Esophagus (tissue), 2 donors: ENCODE results near the gene CYFIP2. TPM values are rescaled to one million over a fixed set of nuclear protein-coding genes. Genes with fewer than 3 reads are reported as not detected.

Experiments used
- H3K27ac ChIP-seq, 2 donors: one replicate each; pipeline ENCODE4 v1.5.1; 2013; ENCODE audit warnings: low read depth in 2 of 2, mild to moderate bottlenecking in 2 of 2, inconsistent platforms in 1 of 2, low read length in 1 of 2, moderate library complexity in 1 of 2
- H3K27me3 ChIP-seq, 2 donors: one replicate each; pipeline ENCODE4 v1.6.1; 2013; ENCODE audit warnings: low read length in 2 of 2, control low read depth in 1 of 2, mild to moderate bottlenecking in 1 of 2; ENCODE audit not compliant: insufficient read depth in 2 of 2, control insufficient read depth in 1 of 2
- H3K36me3 ChIP-seq, 2 donors: one replicate each; pipeline ENCODE4 v1.6.1; 2013; ENCODE audit warnings: low read length in 1 of 2; ENCODE audit not compliant: control insufficient read depth in 2 of 2, insufficient read depth in 2 of 2
- H3K4me1 ChIP-seq, 2 donors: one replicate each; pipeline ENCODE4 v1.6.1; 2013; ENCODE audit warnings: low read length in 1 of 2; ENCODE audit not compliant: control insufficient read depth in 2 of 2, insufficient read depth in 2 of 2
- H3K4me3 ChIP-seq, 2 donors: one replicate each; pipeline ENCODE4 v1.5.1; 2013; ENCODE audit warnings: low read length in 2 of 2, mild to moderate bottlenecking in 2 of 2, low read depth in 1 of 2, moderate library complexity in 1 of 2
- H3K9me3 ChIP-seq, 2 donors: one replicate each; pipeline ENCODE4 v1.6.1; 2013; ENCODE audit warnings: mild to moderate bottlenecking in 2 of 2, low read depth in 1 of 2, low read length in 1 of 2, moderate library complexity in 1 of 2; ENCODE audit not compliant: control insufficient read depth in 2 of 2, insufficient read depth in 1 of 2
- WGBS, 2 donors: extraction: QIAGEN DNeasy Blood & Tissue Kit; methylation state at CpG; one replicate each; pipeline ENCODE4 v1.1.7; 2013; 5-methylcytosine and 5-hydroxymethylcytosine counted together
- polyA plus RNA-seq, 2 donors: library from polyadenylated mRNA; stranded (reverse); fragments of 200-250 nt; gene quantifications; one replicate each; pipeline ENCODE4 v1.2.3, GENCODE V29; 2013
- donor health status: healthy with polysubstance abuse.
- donor health status: Bipolar disorder and iron deficiency.

Gene CYFIP2
- polyA plus RNA-seq, 2 donors = 2.0 to 3.3 TPM

GRCh38 chr5:157350939-157351801, 85.2 kb downstream of the CYFIP2 start:
- Histone ChIP-seq H3K36me3 (no peaks in the 10 kb centered on the region), H3K9me3 (no peaks in the 10 kb centered on the region), H3K27me3 (no peaks in the 10 kb centered on the region), H3K4me3 (no peak overlapping the region), H3K27ac (no peak overlapping the region), H3K4me1 (no peaks in the 10 kb centered on the region)
- 73 to 74% methylated on average over 7 of the region's 7 CpGs for WGBS, 2 donors

DNA sequence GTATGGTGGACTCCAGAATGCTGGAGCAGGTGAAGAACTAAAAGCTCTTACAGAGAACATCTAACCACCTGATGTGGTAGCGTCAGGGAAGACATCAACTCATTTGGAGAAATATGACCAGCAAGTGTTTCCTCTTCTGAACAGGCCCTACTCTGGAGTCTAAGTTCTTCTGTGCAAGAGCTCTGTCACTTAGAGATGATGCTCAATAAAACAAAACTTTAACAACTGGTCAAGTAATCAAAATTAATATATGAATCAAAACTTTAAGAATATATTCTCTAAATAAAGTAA, 85.8 kb downstream of the CYFIP2 start:
- 78 to 85% methylated on average over 1 of the region's 1 CpG for WGBS, 2 donors
- Histone ChIP-seq H3K4me3 (no peak overlapping the region), H3K36me3 (no peaks in the 10 kb centered on the region), H3K27ac (no peak overlapping the region), H3K27me3 (no peaks in the 10 kb centered on the region), H3K4me1 (no peaks in the 10 kb centered on the region), H3K9me3 (no peaks in the 10 kb centered on the region)

- Histone ChIP-seq H3K27me3 (no peaks in the 10 kb centered on the region), H3K4me1 (no peaks in the 10 kb centered on the region), H3K4me3 (no peak overlapping the region), H3K36me3 (no peaks in the 10 kb centered on the region), H3K9me3 (no peaks in the 10 kb centered on the region), H3K27ac (no peak overlapping the region)
- 89% methylated on average over 12 of the region's 12 CpGs for WGBS, 2 donors
Observed at GRCh38 chr5:157352756-157353340, 86.9 kb downstream of the CYFIP2 start.

DNA sequence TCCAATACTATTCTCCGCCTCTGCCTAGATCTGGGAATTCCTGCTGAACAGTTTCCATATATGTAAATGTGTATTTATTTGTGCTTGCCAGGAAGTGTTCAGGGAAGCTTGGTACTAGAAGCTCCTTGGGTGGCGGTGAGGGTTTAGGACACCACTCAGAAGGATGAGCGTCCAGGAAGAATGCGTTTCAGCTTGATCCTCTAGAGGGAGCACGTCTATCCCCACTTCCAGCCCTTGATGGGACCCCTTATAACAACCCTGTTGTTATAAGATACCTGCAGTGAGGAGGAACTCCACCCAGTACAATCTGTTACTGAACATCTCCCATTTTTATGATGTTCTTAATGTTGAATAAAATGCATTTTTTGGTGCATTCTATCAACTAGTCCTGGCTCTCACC, 88.9 kb downstream of the CYFIP2 start:
- Histone ChIP-seq H3K4me3 (no peak overlapping the region), H3K4me1 (no peaks in the 10 kb centered on the region), H3K27ac (no peak overlapping the region), H3K9me3 (no peaks in the 10 kb centered on the region), H3K36me3 (no peaks in the 10 kb centered on the region), H3K27me3 (no peaks in the 10 kb centered on the region)
- WGBS, 2 donors = 70 to 76% methylated on average over 5 of the region's 5 CpGs

DNA sequence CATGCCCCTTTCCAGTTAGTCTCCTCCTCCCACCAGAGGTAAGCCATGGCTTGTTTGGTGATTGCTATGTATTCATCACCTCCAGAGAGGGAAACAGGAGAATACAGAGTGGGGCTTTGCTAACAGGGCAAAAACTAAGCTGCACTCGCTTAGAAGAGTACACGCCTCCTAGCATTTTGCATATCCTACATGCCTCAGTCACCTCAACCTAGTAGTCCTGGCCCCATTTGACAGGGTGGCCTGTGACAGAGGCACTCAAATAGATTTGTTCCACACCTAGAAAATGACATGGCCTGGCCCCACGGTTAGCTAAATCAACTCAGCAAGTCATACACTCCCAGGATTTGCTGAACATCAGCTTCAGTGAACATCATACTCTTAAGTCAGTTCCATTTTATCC, 90.7 kb downstream of the CYFIP2 start:
- Histone ChIP-seq H3K27ac (no peak overlapping the region), H3K4me1 (no peaks in the 10 kb centered on the region), H3K36me3 (no peaks in the 10 kb centered on the region), H3K9me3 (no peaks in the 10 kb centered on the region), H3K4me3 (no peak overlapping the region), H3K27me3 (no peaks in the 10 kb centered on the region)
- 95 to 96% methylated on average over 3 of the region's 3 CpGs for WGBS, 2 donors

DNA sequence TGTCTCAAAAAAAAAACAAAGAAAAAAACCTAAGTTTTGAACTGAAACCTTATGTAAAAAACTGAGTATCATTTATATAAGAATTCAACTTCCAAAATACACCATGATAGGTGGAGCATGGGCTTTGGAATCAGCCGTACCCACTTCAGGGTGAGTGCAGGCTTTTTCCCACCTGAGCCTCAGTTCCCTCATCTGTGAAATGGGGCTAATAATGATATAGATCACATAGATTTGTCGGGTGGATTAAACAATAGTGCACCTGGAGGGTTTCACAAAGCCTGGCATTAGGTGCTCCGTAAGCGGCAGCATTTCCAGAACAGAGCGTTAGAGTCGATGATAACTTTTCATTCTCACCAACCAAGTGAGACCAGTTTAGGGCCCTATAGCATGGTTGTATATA, 91.9 kb downstream of the CYFIP2 start:
- Histone ChIP-seq H3K27ac (no peak overlapping the region), H3K27me3 (no peaks in the 10 kb centered on the region), H3K36me3 (peaks cover 0 to 2% of the 10 kb centered on the region in 2 donors), H3K4me1 (no peaks in the 10 kb centered on the region), H3K9me3 (no peaks in the 10 kb centered on the region), H3K4me3 (no peak overlapping the region)
- 92 to 96% methylated on average over 6 of the region's 6 CpGs for WGBS, 2 donors

GRCh38 chr5:157358871-157359270, 92.9 kb downstream of the CYFIP2 start:
- Histone ChIP-seq H3K27me3 (no peaks in the 10 kb centered on the region), H3K27ac (no peak overlapping the region), H3K9me3 (no peaks in the 10 kb centered on the region), H3K4me1 (no peaks in the 10 kb centered on the region), H3K36me3 (peaks cover 0 to 4% of the 10 kb centered on the region in 2 donors), H3K4me3 (no peak overlapping the region)
- WGBS, 2 donors = 92 to 94% methylated on average over 4 of the region's 4 CpGs

- H3K36me3 ChIP-seq = peaks cover 0 to 4% of the 10 kb centered on the region in 2 donors
- WGBS, 2 donors = 92 to 96% methylated on average over 2 of the region's 2 CpGs
Observed at GRCh38 chr5:157359356-157360055, 93.6 kb downstream of the CYFIP2 start.

DNA sequence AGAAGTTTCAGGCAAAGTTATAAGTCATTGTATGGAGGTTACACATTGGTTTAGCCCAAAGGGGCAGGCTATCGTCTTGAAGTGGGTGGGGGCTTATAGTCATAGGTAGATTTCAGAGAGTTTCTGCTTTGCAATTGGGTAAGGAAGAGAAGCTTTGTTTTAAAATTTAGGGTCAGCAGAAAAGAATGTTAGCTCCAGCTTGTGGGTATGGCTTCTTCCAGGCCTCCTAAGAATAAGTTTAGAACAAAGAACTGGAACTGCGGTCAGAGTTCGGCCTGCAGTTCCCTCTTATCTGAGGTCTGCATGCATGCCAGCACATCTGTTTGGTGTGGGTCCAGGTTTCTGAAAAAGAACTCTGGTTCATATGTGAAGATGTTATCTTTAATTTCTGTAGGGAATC, 96.1 kb downstream of the CYFIP2 start:
- H3K4me3 ChIP-seq = no peak overlapping the region
- no peak overlapping the region for H3K27ac ChIP-seq
- H3K4me1 ChIP-seq = no peaks in the 10 kb centered on the region
- 77 to 83% methylated on average over 3 of the region's 3 CpGs for whole genome bisulfite sequencing, 2 donors
- no peaks in the 10 kb centered on the region for H3K9me3 ChIP-seq
- H3K27me3 ChIP-seq = no peaks in the 10 kb centered on the region
- peaks cover 0 to 4% of the 10 kb centered on the region in 2 donors for H3K36me3 ChIP-seq

More at GRCh38 chr5:157359356-157360055, 93.6 kb downstream of the CYFIP2 start:
- H3K9me3 ChIP-seq = no peaks in the 10 kb centered on the region
- H3K27ac ChIP-seq = no peak overlapping the region
- no peak overlapping the region for H3K4me3 ChIP-seq
- H3K4me1 ChIP-seq = no peaks in the 10 kb centered on the region
- no peaks in the 10 kb centered on the region for H3K27me3 ChIP-seq
